ENCODE data around the gene TNPO3.
"Not testable (repeated sequence)": the region's sequence is repeated elsewhere in the genome, so short reads cannot be mapped to it uniquely, and the experiment has no call there.

The TNPO3 gene

GRCh38 chr7:129014501-129015101 is 40.3 kb downstream of the TNPO3 start:
- DNase-seq (ENCODE audit: low spot score): no peak

- no peak for DNase-seq (ENCODE audit: low spot score)
Observed at GRCh38 chr7:129013048-129013724, 41.7 kb downstream of the TNPO3 start.

- no peak for DNase-seq (ENCODE audit: low spot score)
Observed at GRCh38 chr7:129012641-129013040, 42.3 kb downstream of the TNPO3 start.

GRCh38 chr7:129010075-129010474 is 44.8 kb downstream of the TNPO3 start:
- no peak for DNase-seq (ENCODE audit: low spot score)

GRCh38 chr7:129009437-129009836 is 45.5 kb downstream of the TNPO3 start:
- DNase-seq (ENCODE audit: low spot score): no peak

- no peak for DNase-seq (ENCODE audit: low spot score)
Observed at GRCh38 chr7:129008645-129009414, 46.1 kb downstream of the TNPO3 start.

GRCh38 chr7:129007572-129007971 is 47.3 kb downstream of the TNPO3 start:
- DNase-seq (ENCODE audit: low spot score): no peak

GRCh38 chr7:129006636-129007414 is 48.1 kb downstream of the TNPO3 start:
- no peak for DNase-seq (ENCODE audit: low spot score)

GRCh38 chr7:129005186-129005585 is 49.7 kb downstream of the TNPO3 start:
- no peak for DNase-seq (ENCODE audit: low spot score)

- DNase-seq (ENCODE audit: low spot score): no peak
Observed at GRCh38 chr7:128997181-128997580, 57.7 kb downstream of the TNPO3 start.

GRCh38 chr7:128994560-128994959 is 60.4 kb downstream of the TNPO3 start:
- DNase-seq (ENCODE audit: low spot score): not testable (repeated sequence)

- DNase-seq (ENCODE audit: low spot score): no peak
Observed at GRCh38 chr7:128993419-128993818, 61.5 kb downstream of the TNPO3 start.

GRCh38 chr7:128989961-128990360 is 65.0 kb downstream of the TNPO3 start:
- no peak for DNase-seq (ENCODE audit: low spot score)

- DNase-seq (ENCODE audit: low spot score): no peak
Observed at GRCh38 chr7:128988372-128988771, 66.5 kb downstream of the TNPO3 start.

GRCh38 chr7:128986609-128987008 is 68.3 kb downstream of the TNPO3 start:
- DNase-seq (ENCODE audit: low spot score): no peak

- DNase-seq (ENCODE audit: low spot score): no peak
Observed at GRCh38 chr7:128985660-128986059, 69.3 kb downstream of the TNPO3 start.

GRCh38 chr7:128982105-128982504 is 72.8 kb downstream of the TNPO3 start:
- no peak for DNase-seq (ENCODE audit: low spot score)

GRCh38 chr7:128974241-128974934 is 80.5 kb downstream of the TNPO3 start:
- no peak for DNase-seq (ENCODE audit: low spot score)

- no peak for DNase-seq (ENCODE audit: low spot score)
Observed at GRCh38 chr7:128968624-128969023, 86.3 kb downstream of the TNPO3 start.

- DNase-seq (ENCODE audit: low spot score): peak; percentile 33
Observed at GRCh38 chr7:128963327-128963757, 91.6 kb downstream of the TNPO3 start.

GRCh38 chr7:128962899-128963298 is 92.0 kb downstream of the TNPO3 start:
- no peak for DNase-seq (ENCODE audit: low spot score)

All from CD4-positive, alpha-beta T cell treated with Interleukin-15 for 4 hours (primary cell).